ENCODE measurements around the gene PLIN3. TPM values are rescaled to one million over a fixed set of nuclear protein-coding genes. Genes with fewer than 3 reads are reported as not detected.

The PLIN3 gene
- total and polyA plus RNA-seq, 2 of the 8 experiments (the other 6 are each of a cell fraction or from before 2014, with no cell fraction given): 60.7 to 61.5 TPM

- TF ChIP-seq CHD7 (IDR thresholded peaks at IDR 0.05; ENCODE audit: insufficient replicate concordance, low read length) (no peak), RNF2 (IDR thresholded peaks at IDR 0.05; ENCODE audit: borderline replicate concordance, low read depth, low read length, missing control alignments, poor library complexity, severe bottlenecking) (no peak), SIN3A (conservative IDR thresholded peaks at IDR 0.05 in 1 of 2, IDR thresholded peaks at IDR 0.05 in 1 of 2; ENCODE audit: low read depth in 1 of 2, low read length in 2 of 2) (no peak), ATF2 (IDR thresholded peaks at IDR 0.05; ENCODE audit: low read length) (no peak), CBX5 (IDR thresholded peaks at IDR 0.05; ENCODE audit: low read depth, low read length) (no peak), TBP (IDR thresholded peaks at IDR 0.05; ENCODE audit: low read depth, low read length) (no peak), ASH2L (IDR thresholded peaks at IDR 0.05; ENCODE audit: low read length) (no peak), EP300 (IDR thresholded peaks at IDR 0.05; ENCODE audit: borderline replicate concordance in 1 of 2, low read depth in 2 of 2, low read length in 2 of 2) (no peak), KDM5A (IDR thresholded peaks at IDR 0.05; ENCODE audit: low read length) (no peak)
Measured at GRCh38 chr19:4879041-4879440, 11.6 kb upstream of the PLIN3 start (continued).
